Spleen (tissue), 11 donors: ENCODE measurements around the gene FOXJ1. TPM values are rescaled to one million over a fixed set of nuclear protein-coding genes. Genes with fewer than 3 reads are reported as not detected.
A peak's percentile ranks its signal among the peaks of the same experiment; 100 is the strongest.

Experiments
- DNase-seq: peaks from one replicate; pipeline ENCODE4 v3.0.0-alpha.2; 2020
- H3K27ac ChIP-seq, 8 donors: fragments of 200-600 bp; sonication (generic) in 7 of 8; 1 replicate in 4 of 8; 2 replicates in 4 of 8; pipeline versions ENCODE4 v1.5.0 to v1.8.0; 2016 to 2021; ENCODE audit warnings: inconsistent platforms in 4 of 8, mild to moderate bottlenecking in 4 of 8, moderate library complexity in 1 of 8
- H3K27me3 ChIP-seq, 7 donors: fragments of 200-600 bp; sonication (generic) in 6 of 7; replicated peaks in 1 of 7; 1 replicate in 4 of 7; 2 replicates in 3 of 7; pipeline versions ENCODE4 v1.5.0 to v1.8.0; 2016 to 2021; ENCODE audit warnings: inconsistent platforms in 3 of 7, mild to moderate bottlenecking in 1 of 7
- H3K36me3 ChIP-seq, 6 donors: fragments of 200-600 bp; sonication (generic) in 5 of 6; 1 replicate in 4 of 6; 2 replicates in 2 of 6; pipeline versions ENCODE4 v1.5.0 to v1.8.0; 2016 to 2021; ENCODE audit warnings: inconsistent platforms in 2 of 6
- H3K4me1 ChIP-seq, 6 donors: fragments of 200-600 bp; sonication (generic) in 5 of 6; 1 replicate in 3 of 6; 2 replicates in 3 of 6; pipeline versions ENCODE4 v1.5.0 to v1.8.0; 2016 to 2021; ENCODE audit warnings: inconsistent platforms in 3 of 6
- H3K4me3 ChIP-seq, 8 donors: fragments of 200-600 bp; sonication (generic) in 7 of 8; 1 replicate in 4 of 8; 2 replicates in 4 of 8; pipeline versions ENCODE4 v1.5.0 to v1.8.0; 2016 to 2021; ENCODE audit warnings: inconsistent platforms in 4 of 8, mild to moderate bottlenecking in 4 of 8, moderate library complexity in 2 of 8
- H3K9me3 ChIP-seq, 8 donors: fragments of 200-600 bp; sonication (generic) in 7 of 8; 1 replicate in 4 of 8; 2 replicates in 4 of 8; pipeline versions ENCODE4 v1.5.0 to v1.8.0; 2016 to 2021; ENCODE audit warnings: inconsistent platforms in 4 of 8
- CTCF ChIP-seq, 11 experiments: fragments of 200-600 bp in 7 of 11; fragments of 450-650 bp in 4 of 11; sonication (generic) in 4 of 11; IDR thresholded peaks in 8 of 11; conservative IDR thresholded peaks in 3 of 11; 1 replicate in 7 of 11; 2 replicates in 4 of 11; pipeline versions ENCODE4 v1.4.0 to v1.8.0; 2016 to 2021; ENCODE audit warnings: antibody characterized with exemption in 11 of 11, inconsistent platforms in 4 of 11, mild to moderate bottlenecking in 1 of 11
- POLR2A ChIP-seq, 3 donors: fragments of 450-650 bp; IDR thresholded peaks; one replicate each; pipeline ENCODE4 v1.5.1; 2017; ENCODE audit warnings: antibody characterized with exemption in 3 of 3, mild to moderate bottlenecking in 1 of 3
- POLR2AphosphoS5 ChIP-seq, 3 donors: sonication (generic); formaldehyde crosslinking; IDR thresholded peaks; one replicate each; pipeline ENCODE4 v1.5.1; 2017; ENCODE audit warnings: antibody characterized with exemption in 3 of 3
- WGBS, 5 donors: extraction: QIAGEN DNeasy Blood & Tissue Kit in 3 of 5; methylation state at CpG; one replicate each; pipeline versions ENCODE4 v1.1.5 to v1.1.7; 2013 to 2018; 5-methylcytosine and 5-hydroxymethylcytosine counted together
- intact Hi-C: fragments of 100-400 bp; cut with DNase I; formaldehyde crosslinking; loops from one replicate; pipeline ENCODE4 v1.15.0; 2023; ENCODE audit warnings: low total_unique reads
- polyA plus RNA-seq, 3 donors: library from polyadenylated mRNA; stranded (reverse); fragments of 200-250 nt; gene quantifications; one replicate each; pipeline ENCODE4 v1.2.1, GENCODE V29; 2013
- total RNA-seq, 7 donors: library from RNA; depleted of rRNA in 3 of 7; stranded (reverse); fragments of >200 nt in 3 of 7; fragmentation: NEBNext Ultra II Directional in 4 of 7; extraction: Animal tissue kit (Norgen Biotek cat#: 25700) in 4 of 7; gene quantifications; one replicate each; pipeline versions ENCODE4 v1.1.0 to v1.2.1, GENCODE V29; 2016 to 2021
- donor health status: healthy with polysubstance abuse.
- donor health status: DM: no; HTN: no; CAD: no; lungs with moderate emphysema.
- donor health status: DM: no; HTN: no; CAD: no.
- donor health status: Bipolar disorder and iron deficiency.
- donor health status: healthy.
- donor health status: DM: no; HTN: no; CAD: no.
- donor health status: DM: yes; HTN: yes; CAD: no.

The FOXJ1 gene
- total and polyA plus RNA-seq, 10 donors: 0.05 to 0.13 TPM; not detected in 8

- 87 to 91% (median 90%) methylated on average over 22 to 24 of the region's 24 CpGs for WGBS, 5 donors
- Histone ChIP-seq H3K9me3 (no peaks in the 10 kb centered on the region), H3K4me1 (peaks cover 5 to 25% (median 16%) of the 10 kb centered on the region in 6 donors), H3K36me3 (no peaks in the 10 kb centered on the region), H3K27me3 (peaks cover 0 to 5% (median 0%) of the 10 kb centered on the region in 7 donors), H3K27ac (peak overlapping the region in 3 of 8 donors; percentile 60 to 69 (median 68)), H3K4me3 (no peak overlapping the region)
- TF ChIP-seq CTCF (IDR thresholded peaks at IDR 0.05 in 8 of 11, conservative IDR thresholded peaks at IDR 0.05 in 3 of 11): no peak
- no peak for TF ChIP-seq POLR2AphosphoS5 (IDR thresholded peaks at IDR 0.05)
- no peak for TF ChIP-seq POLR2A (IDR thresholded peaks at IDR 0.05)
- DNase-seq: no peak
- intact Hi-C loops: loop anchor here (5.0 kb wide), 1 partner anchor 60 kb away; no protein-coding TSS in a partner anchor
These were observed 18.4 kb downstream of the FOXJ1 start for GRCh38 chr17:76122431-76123190.

GRCh38 chr17:76121932-76122430 lies 19.1 kb downstream of the FOXJ1 start:
- intact Hi-C loops: loop anchor here (5.0 kb wide), 1 partner anchor 60 kb away; no protein-coding TSS in a partner anchor
- 18 to 41% (median 28%) methylated on average over 20 to 42 of the region's 42 CpGs for WGBS, 5 donors
- H3K9me3 ChIP-seq: no peaks in the 10 kb centered on the region
- peaks cover 5 to 25% (median 16%) of the 10 kb centered on the region in 6 donors for H3K4me1 ChIP-seq
- H3K27ac ChIP-seq: peak overlapping the region in 6 of 8 donors; percentile 36 to 69 (median 58)
- peaks cover 0 to 5% (median 0%) of the 10 kb centered on the region in 7 donors for H3K27me3 ChIP-seq
- TF ChIP-seq POLR2A (IDR thresholded peaks at IDR 0.05) (no peak), POLR2AphosphoS5 (IDR thresholded peaks at IDR 0.05) (peak in 1 of 3 donors; percentile 6), CTCF (IDR thresholded peaks at IDR 0.05 in 8 of 11, conservative IDR thresholded peaks at IDR 0.05 in 3 of 11) (no peak)
- DNase-seq: peak; percentile 82
- no peaks in the 10 kb centered on the region for H3K36me3 ChIP-seq
- H3K4me3 ChIP-seq: peak overlapping the region in 7 of 8 donors; percentile 18 to 68 (median 36)

- no peak for DNase-seq
- peaks cover 0 to 5% (median 0%) of the 10 kb centered on the region in 7 donors for H3K27me3 ChIP-seq
- H3K9me3 ChIP-seq: no peaks in the 10 kb centered on the region
- intact Hi-C loops: loop anchor here (5.0 kb wide), 1 partner anchor 62 kb away; no protein-coding TSS in a partner anchor
- 92 to 96% (median 92%) methylated on average over 5 of the region's 5 CpGs for WGBS, 5 donors
- TF ChIP-seq POLR2AphosphoS5 (IDR thresholded peaks at IDR 0.05) (no peak), POLR2A (IDR thresholded peaks at IDR 0.05) (no peak), CTCF (IDR thresholded peaks at IDR 0.05 in 8 of 11, conservative IDR thresholded peaks at IDR 0.05 in 3 of 11) (no peak)
- no peaks in the 10 kb centered on the region for H3K36me3 ChIP-seq
- no peak overlapping the region for H3K27ac ChIP-seq
- no peak overlapping the region for H3K4me3 ChIP-seq
- peaks cover 5 to 25% (median 16%) of the 10 kb centered on the region in 6 donors for H3K4me1 ChIP-seq
These were observed 20.4 kb downstream of the FOXJ1 start for GRCh38 chr17:76120658-76121008.
